Ovary (tissue), 3 donors: ENCODE data around the gene SUSD3.

Experiments
- CTCF ChIP-seq, 3 donors: fragments of 450-650 bp in 2 of 3; fragments of 200-600 bp in 1 of 3; IDR thresholded peaks; one replicate each; pipeline versions ENCODE4 v1.5.1 to v1.8.0; 2016 to 2022; ENCODE audit warnings: antibody characterized with exemption in 3 of 3, mild to moderate bottlenecking in 1 of 3
- EP300 ChIP-seq: sonication (generic); formaldehyde crosslinking; IDR thresholded peaks from one replicate; pipeline ENCODE4 v1.6.1; 2017; ENCODE audit warnings: antibody characterized with exemption
- POLR2A ChIP-seq: fragments of 450-650 bp; IDR thresholded peaks from one replicate; pipeline ENCODE4 v1.6.1; 2017; ENCODE audit warnings: antibody characterized with exemption, mild to moderate bottlenecking, moderate library complexity
- donor health status: DM: no; HTN: no; CAD: no.

- no peak for TF ChIP-seq CTCF (IDR thresholded peaks at IDR 0.05)
- TF ChIP-seq EP300 = no peak
- no peak for TF ChIP-seq POLR2A
Observed at GRCh38 chr9:93032545-93032944, 26.0 kb upstream of the SUSD3 start.
